ENCODE results near the gene PPP1R9B.

The PPP1R9B gene

GRCh38 chr17:50165466-50165865 is 15.0 kb upstream of the PPP1R9B start:
- TF ChIP-seq TOX (CRISPR knock-in tag; IDR thresholded peaks at IDR 0.05; ENCODE audit: borderline replicate concordance) (no peak), ZFP3 (CRISPR knock-in tag; IDR thresholded peaks at IDR 0.05) (no peak), CSRNP3 (CRISPR knock-in tag; IDR thresholded peaks at IDR 0.05) (no peak), TSHZ2 (CRISPR knock-in tag; IDR thresholded peaks at IDR 0.05) (no peak), ZFP30 (CRISPR knock-in tag; IDR thresholded peaks at IDR 0.05) (no peak), CREB5 (CRISPR knock-in tag; IDR thresholded peaks at IDR 0.05; ENCODE audit: low read depth) (no peak), ESRRG (CRISPR knock-in tag; IDR thresholded peaks at IDR 0.05) (no peak), OSR1 (CRISPR knock-in tag; IDR thresholded peaks at IDR 0.05) (no peak), ISL1 (CRISPR knock-in tag; IDR thresholded peaks at IDR 0.05) (no peak), ARNTL (CRISPR knock-in tag; IDR thresholded peaks at IDR 0.05; ENCODE audit: borderline replicate concordance, low read depth) (no peak), GLIS3 (CRISPR knock-in tag; IDR thresholded peaks at IDR 0.05) (no peak), TCF4 (CRISPR knock-in tag; IDR thresholded peaks at IDR 0.05; ENCODE audit: borderline replicate concordance) (no peak)
- ATAC-seq = no peak

GRCh38 chr17:50165066-50165465 is 14.6 kb upstream of the PPP1R9B start:
- ATAC-seq = no peak
- TF ChIP-seq ESRRG (CRISPR knock-in tag; IDR thresholded peaks at IDR 0.05) (no peak), ARNTL (CRISPR knock-in tag; IDR thresholded peaks at IDR 0.05; ENCODE audit: borderline replicate concordance, low read depth) (no peak), CREB5 (CRISPR knock-in tag; IDR thresholded peaks at IDR 0.05; ENCODE audit: low read depth) (no peak), PATZ1 (CRISPR knock-in tag; IDR thresholded peaks at IDR 0.05; ENCODE audit: borderline replicate concordance) (no peak), RARB (CRISPR knock-in tag; IDR thresholded peaks at IDR 0.05) (no peak), POU6F1 (CRISPR knock-in tag; IDR thresholded peaks at IDR 0.05; ENCODE audit: borderline replicate concordance, low read depth) (no peak), PPARA (CRISPR knock-in tag; IDR thresholded peaks at IDR 0.05; ENCODE audit: borderline replicate concordance) (no peak), GLIS3 (CRISPR knock-in tag; IDR thresholded peaks at IDR 0.05) (no peak), BACH2 (CRISPR knock-in tag; IDR thresholded peaks at IDR 0.05; ENCODE audit: borderline replicate concordance) (no peak), SNAI2 (CRISPR knock-in tag; IDR thresholded peaks at IDR 0.05) (no peak)

- ATAC-seq = no peak
- TF ChIP-seq CREB5 (CRISPR knock-in tag; IDR thresholded peaks at IDR 0.05; ENCODE audit: low read depth) = no peak
- no peak for TF ChIP-seq CSRNP3 (CRISPR knock-in tag; IDR thresholded peaks at IDR 0.05)
- no peak for TF ChIP-seq ARNTL (CRISPR knock-in tag; IDR thresholded peaks at IDR 0.05; ENCODE audit: borderline replicate concordance, low read depth)
- TF ChIP-seq TSHZ2 (CRISPR knock-in tag; IDR thresholded peaks at IDR 0.05) = no peak
- no peak for TF ChIP-seq ZC3H10 (CRISPR knock-in tag; IDR thresholded peaks at IDR 0.05)
- no peak for TF ChIP-seq TCF4 (CRISPR knock-in tag; IDR thresholded peaks at IDR 0.05; ENCODE audit: borderline replicate concordance)
- TF ChIP-seq CSDC2 (CRISPR knock-in tag; IDR thresholded peaks at IDR 0.05) = no peak
- no peak for TF ChIP-seq ESRRG (CRISPR knock-in tag; IDR thresholded peaks at IDR 0.05)
- TF ChIP-seq ZFP30 (CRISPR knock-in tag; IDR thresholded peaks at IDR 0.05) = no peak
These were observed 14.2 kb upstream of the PPP1R9B start for GRCh38 chr17:50164697-50164988.

Measured in SK-N-SH treated with all-trans-retinoic acid at 6 μM for 48 hours (cell line).